CD4-positive, alpha-beta memory T cell (primary cell): Measurements from ENCODE around the gene ADGRL2. TPM values are rescaled to one million over a fixed set of nuclear protein-coding genes. Genes with fewer than 3 reads are reported as not detected.

Experiments
- CTCF ChIA-PET: fragments of 350-600 bp; sonication (Branson Sonifier 250); formaldehyde crosslinking; loops from one replicate; lab custom pipeline; 2021; ENCODE audit warnings: inconsistent platforms; ENCODE audit not compliant: partially characterized antibody; lab: Charles Lee
- POLR2A ChIA-PET: fragments of 350-600 bp; sonication (Branson Sonifier 250); formaldehyde crosslinking; loops from one replicate; lab custom pipeline; 2021; ENCODE audit not compliant: partially characterized antibody; lab: Charles Lee
- DNase-seq, 5 donors: peaks; one replicate each; pipeline versions ENCODE4 v3.0.0 to v3.0.0-alpha.2; 2020 to 2022; ENCODE audit warnings: mixed read lengths in 1 of 5
- H3K27ac ChIP-seq: one replicate; pipeline ENCODE4 v1.7.0; 2013; ENCODE audit warnings: low read depth, low read length
- H3K27me3 ChIP-seq: 2 replicates; pipeline ENCODE4 v1.7.0; 2013; ENCODE audit warnings: mild to moderate bottlenecking, low read length, moderate library complexity; ENCODE audit not compliant: insufficient read depth
- H3K36me3 ChIP-seq: 2 replicates; pipeline ENCODE4 v1.7.0; 2013; ENCODE audit warnings: mild to moderate bottlenecking, low read length, moderate library complexity; ENCODE audit not compliant: insufficient read depth
- H3K4me1 ChIP-seq: 2 replicates; pipeline ENCODE4 v1.7.0; 2013; ENCODE audit warnings: mild to moderate bottlenecking, low read length, moderate library complexity; ENCODE audit not compliant: insufficient read depth
- H3K4me3 ChIP-seq, 2 donors: one replicate each; pipeline ENCODE4 v1.7.0; 2013; ENCODE audit warnings: low read length in 2 of 2, mild to moderate bottlenecking in 1 of 2
- H3K9me3 ChIP-seq, 2 donors: one replicate each; pipeline ENCODE4 v1.7.0; 2013; ENCODE audit warnings: low read length in 2 of 2, control low read depth in 1 of 2; ENCODE audit not compliant: control insufficient read depth in 1 of 2
- H3K27ac Mint-ChIP-seq, 7 donors: one replicate each; pipeline ENCODE4 v1.8.0; 2020 to 2021; ENCODE audit warnings: mixed read lengths in 7 of 7, mild to moderate bottlenecking in 6 of 7, inconsistent platforms in 3 of 7, moderate library complexity in 3 of 7
- H3K27me3 Mint-ChIP-seq, 2 donors: one replicate each; pipeline ENCODE4 v1.8.0; 2020 to 2021; ENCODE audit warnings: mixed read lengths in 2 of 2
- H3K36me3 Mint-ChIP-seq, 2 donors: one replicate each; pipeline ENCODE4 v1.8.0; 2020 to 2021; ENCODE audit warnings: mixed read lengths in 2 of 2, inconsistent platforms in 1 of 2, mild to moderate bottlenecking in 1 of 2
- H3K4me1 Mint-ChIP-seq, 4 donors: one replicate each; pipeline ENCODE4 v1.8.0; 2020 to 2021; ENCODE audit warnings: mixed read lengths in 4 of 4, mild to moderate bottlenecking in 1 of 4
- H3K4me3 Mint-ChIP-seq, 8 donors: one replicate each; pipeline ENCODE4 v1.8.0; 2020 to 2021; ENCODE audit warnings: mixed read lengths in 8 of 8, mild to moderate bottlenecking in 7 of 8, moderate library complexity in 6 of 8, inconsistent platforms in 3 of 8
- H3K9me3 Mint-ChIP-seq, 8 donors: one replicate each; pipeline ENCODE4 v1.8.0; 2020 to 2021; ENCODE audit warnings: mixed read lengths in 8 of 8, mild to moderate bottlenecking in 5 of 8, inconsistent platforms in 3 of 8, moderate library complexity in 1 of 8
- intact Hi-C: fragments of 100-400 bp; cut with micrococcal nuclease; formaldehyde crosslinking; loops from one replicate; pipeline ENCODE4 v1.15.1; 2023
- polyA plus RNA-seq, 2 donors: library from polyadenylated mRNA; unstranded; fragments of 300-500 nt; fragmentation: Illumina TruSeq; gene quantifications; one replicate each; pipeline ENCODE4 v1.2.3, GENCODE V29; 2021
- total RNA-seq, 2 experiments: library from RNA; stranded (reverse); gene quantifications; one replicate each; pipeline ENCODE4 v1.2.3, GENCODE V29; 2021

The ADGRL2 gene
- total and polyA plus RNA-seq, 4 experiments from 2014 or later = not detected

- H3K4me1 Mint-ChIP-seq = no peaks in the 10 kb centered on the region
- Histone ChIP-seq H3K27ac (no peak overlapping the region), H3K9me3 (no peaks in the 10 kb centered on the region), H3K4me1 (no peaks in the 10 kb centered on the region), H3K36me3 (no peaks in the 10 kb centered on the region), H3K27me3 (no peaks in the 10 kb centered on the region), H3K4me3 (no peak overlapping the region)
- DNase-seq = no peak
- peaks cover 0 to 6% (median under 1%) of the 10 kb centered on the region in 8 donors for H3K9me3 Mint-ChIP-seq
- intact Hi-C loops = no loop called here
- CTCF ChIA-PET = no interaction called here
- no peaks in the 10 kb centered on the region for H3K27me3 Mint-ChIP-seq
- no peak overlapping the region for H3K4me3 Mint-ChIP-seq
- POLR2A ChIA-PET = no interaction called here
- H3K27ac Mint-ChIP-seq = no peak overlapping the region
- H3K36me3 Mint-ChIP-seq = no peaks in the 10 kb centered on the region
Observed at GRCh38 chr1:81874461-81874860, 73.7 kb downstream of the ADGRL2 start.

- H3K27ac Mint-ChIP-seq = no peak overlapping the region
- no peaks in the 10 kb centered on the region for H3K27me3 ChIP-seq
- H3K9me3 ChIP-seq = no peaks in the 10 kb centered on the region
- no peaks in the 10 kb centered on the region for H3K36me3 Mint-ChIP-seq
- no peaks in the 10 kb centered on the region for H3K36me3 ChIP-seq
- POLR2A ChIA-PET = no interaction called here
- H3K4me3 ChIP-seq = no peak overlapping the region
- no peak overlapping the region for H3K4me3 Mint-ChIP-seq
- H3K27me3 Mint-ChIP-seq = no peaks in the 10 kb centered on the region
- H3K27ac ChIP-seq = no peak overlapping the region
- CTCF ChIA-PET = no interaction called here
- H3K9me3 Mint-ChIP-seq = peaks cover 0 to 6% (median under 1%) of the 10 kb centered on the region in 8 donors
- no peak for DNase-seq
- no peaks in the 10 kb centered on the region for H3K4me1 ChIP-seq
- intact Hi-C loops = no loop called here
- no peaks in the 10 kb centered on the region for H3K4me1 Mint-ChIP-seq
Observed at GRCh38 chr1:81874940-81875339, 74.2 kb downstream of the ADGRL2 start.

GRCh38 chr1:81876901-81877733 is 76.4 kb downstream of the ADGRL2 start:
- ChIA-PET POLR2A (no interaction called here), CTCF (no interaction called here)
- Histone ChIP-seq H3K27ac (no peak overlapping the region), H3K4me1 (no peaks in the 10 kb centered on the region), H3K27me3 (no peaks in the 10 kb centered on the region), H3K9me3 (no peaks in the 10 kb centered on the region), H3K36me3 (no peaks in the 10 kb centered on the region), H3K4me3 (no peak overlapping the region)
- DNase-seq = no peak
- intact Hi-C loops = no loop called here
- H3K4me1 Mint-ChIP-seq = no peaks in the 10 kb centered on the region
- H3K27me3 Mint-ChIP-seq = no peaks in the 10 kb centered on the region
- H3K4me3 Mint-ChIP-seq = no peak overlapping the region
- H3K36me3 Mint-ChIP-seq = no peaks in the 10 kb centered on the region
- H3K27ac Mint-ChIP-seq = no peak overlapping the region
- H3K9me3 Mint-ChIP-seq = peaks cover 0 to 14% (median 3%) of the 10 kb centered on the region in 8 donors

- H3K9me3 Mint-ChIP-seq = peaks cover 0 to 17% (median 3%) of the 10 kb centered on the region in 8 donors
- POLR2A ChIA-PET = no interaction called here
- Histone ChIP-seq H3K4me3 (no peak overlapping the region), H3K27ac (no peak overlapping the region), H3K4me1 (no peaks in the 10 kb centered on the region), H3K36me3 (no peaks in the 10 kb centered on the region), H3K9me3 (no peaks in the 10 kb centered on the region), H3K27me3 (no peaks in the 10 kb centered on the region)
- H3K36me3 Mint-ChIP-seq = no peaks in the 10 kb centered on the region
- no peak overlapping the region for H3K27ac Mint-ChIP-seq
- no peak for DNase-seq
- H3K27me3 Mint-ChIP-seq = no peaks in the 10 kb centered on the region
- CTCF ChIA-PET = no interaction called here
- H3K4me1 Mint-ChIP-seq = no peaks in the 10 kb centered on the region
- no peak overlapping the region for H3K4me3 Mint-ChIP-seq
- intact Hi-C loops = no loop called here
Observed at GRCh38 chr1:81877940-81878339, 77.2 kb downstream of the ADGRL2 start.

GRCh38 chr1:81878538-81878937 is 77.8 kb downstream of the ADGRL2 start:
- Histone ChIP-seq H3K27ac (no peak overlapping the region), H3K36me3 (no peaks in the 10 kb centered on the region), H3K4me1 (no peaks in the 10 kb centered on the region), H3K9me3 (no peaks in the 10 kb centered on the region), H3K27me3 (no peaks in the 10 kb centered on the region), H3K4me3 (no peak overlapping the region)
- intact Hi-C loops = no loop called here
- Mint-ChIP-seq H3K36me3 (no peaks in the 10 kb centered on the region), H3K27ac (no peak overlapping the region), H3K4me3 (no peak overlapping the region), H3K27me3 (no peaks in the 10 kb centered on the region), H3K4me1 (no peaks in the 10 kb centered on the region), H3K9me3 (peaks cover 0 to 18% (median 3%) of the 10 kb centered on the region in 8 donors)
- CTCF ChIA-PET = no interaction called here
- DNase-seq = no peak
- POLR2A ChIA-PET = no interaction called here

GRCh38 chr1:81880781-81881180 is 80.0 kb downstream of the ADGRL2 start:
- no peaks in the 10 kb centered on the region for H3K27me3 Mint-ChIP-seq
- peaks cover 0 to 18% (median 3%) of the 10 kb centered on the region in 8 donors for H3K9me3 Mint-ChIP-seq
- Histone ChIP-seq H3K27ac (no peak overlapping the region), H3K4me3 (no peak overlapping the region), H3K4me1 (no peaks in the 10 kb centered on the region), H3K9me3 (no peaks in the 10 kb centered on the region), H3K36me3 (no peaks in the 10 kb centered on the region), H3K27me3 (no peaks in the 10 kb centered on the region)
- ChIA-PET POLR2A (no interaction called here), CTCF (no interaction called here)
- H3K4me1 Mint-ChIP-seq = no peaks in the 10 kb centered on the region
- intact Hi-C loops = no loop called here
- no peak for DNase-seq
- no peak overlapping the region for H3K4me3 Mint-ChIP-seq
- no peaks in the 10 kb centered on the region for H3K36me3 Mint-ChIP-seq
- H3K27ac Mint-ChIP-seq = no peak overlapping the region

GRCh38 chr1:81885291-81885690 is 84.6 kb downstream of the ADGRL2 start:
- Histone ChIP-seq H3K4me1 (no peaks in the 10 kb centered on the region), H3K9me3 (no peaks in the 10 kb centered on the region), H3K4me3 (no peak overlapping the region), H3K36me3 (no peaks in the 10 kb centered on the region), H3K27me3 (no peaks in the 10 kb centered on the region), H3K27ac (no peak overlapping the region)
- intact Hi-C loops = no loop called here
- POLR2A ChIA-PET = no interaction called here
- DNase-seq = no peak
- peaks cover 0 to 12% (median 3%) of the 10 kb centered on the region in 8 donors for H3K9me3 Mint-ChIP-seq
- no peaks in the 10 kb centered on the region for H3K36me3 Mint-ChIP-seq
- no peak overlapping the region for H3K27ac Mint-ChIP-seq
- no peaks in the 10 kb centered on the region for H3K27me3 Mint-ChIP-seq
- no peak overlapping the region for H3K4me3 Mint-ChIP-seq
- H3K4me1 Mint-ChIP-seq = no peaks in the 10 kb centered on the region
- CTCF ChIA-PET = no interaction called here
